BE2C (cell line): Measurements from ENCODE around the gene CABLES2.

Source experiments
- DNase-seq: peaks from one replicate; pipeline ENCODE4 v3.0.0-alpha.2; 2020
- H3K27me3 ChIP-seq: fragments of 250-450 bp; sonication (Bioruptor Pico); 2 replicates; pipeline ENCODE4 v1.5.1; 2020; ENCODE audit warnings: mild to moderate bottlenecking
- H3K36me3 ChIP-seq: fragments of 250-450 bp; sonication (Bioruptor Pico); 2 replicates; pipeline ENCODE4 v1.5.1; 2020; ENCODE audit warnings: mild to moderate bottlenecking
- H3K4me1 ChIP-seq: fragments of 250-450 bp; sonication (Bioruptor Pico); 2 replicates; pipeline ENCODE4 v1.5.1; 2020
- H3K4me3 ChIP-seq: 2 replicates; pipeline ENCODE4 v1.5.1; 2011; ENCODE audit warnings: low read depth, low read length
- H3K9me3 ChIP-seq: fragments of 250-450 bp; sonication (Bioruptor Pico); 2 replicates; pipeline ENCODE4 v1.5.1; 2020
- CTCF ChIP-seq: IDR thresholded peaks from 2 replicates; pipeline ENCODE4 v1.5.1; 2012; ENCODE audit warnings: mild to moderate bottlenecking, low read depth, low read length

The CABLES2 gene

GRCh38 chr20:62382306-62383198 lies 24.5 kb downstream of the CABLES2 start:
- Histone ChIP-seq H3K4me1 (0 out of 2 replicates have a peak, but pooled peaks cover 3% of the 10 kb centered on the region), H3K4me3 (no peak overlapping the region), H3K9me3 (no peaks in the 10 kb centered on the region), H3K27me3 (no peaks in the 10 kb centered on the region), H3K36me3 (peaks cover 5% of the 10 kb centered on the region)
- peak; percentile 88 for DNase-seq
- peak; percentile 97 for TF ChIP-seq CTCF

GRCh38 chr20:62381842-62382241 lies 25.2 kb downstream of the CABLES2 start:
- TF ChIP-seq CTCF = no peak
- Histone ChIP-seq H3K4me1 (peaks cover 10% of the 10 kb centered on the region), H3K27me3 (no peaks in the 10 kb centered on the region), H3K36me3 (peaks cover 3% of the 10 kb centered on the region; the same call in 1 of the 2 replicates), H3K4me3 (no peak overlapping the region), H3K9me3 (no peaks in the 10 kb centered on the region)
- DNase-seq = no peak

- no peaks in the 10 kb centered on the region for H3K9me3 ChIP-seq
- peaks cover 3% of the 10 kb centered on the region; the same call in 1 of the 2 replicates for H3K36me3 ChIP-seq
- DNase-seq = no peak
- TF ChIP-seq CTCF = no peak
- H3K27me3 ChIP-seq = no peaks in the 10 kb centered on the region
- peaks cover 15% of the 10 kb centered on the region for H3K4me1 ChIP-seq
- H3K4me3 ChIP-seq = no peak overlapping the region
Observed at GRCh38 chr20:62381202-62381797, 25.8 kb downstream of the CABLES2 start.

- no peak for TF ChIP-seq CTCF
- Histone ChIP-seq H3K9me3 (no peaks in the 10 kb centered on the region), H3K4me3 (no peak overlapping the region), H3K4me1 (peaks cover 21% of the 10 kb centered on the region), H3K36me3 (peaks cover 3% of the 10 kb centered on the region; the same call in 1 of the 2 replicates), H3K27me3 (no peaks in the 10 kb centered on the region)
- DNase-seq = no peak
Observed at GRCh38 chr20:62378215-62378614, 28.9 kb downstream of the CABLES2 start.

GRCh38 chr20:62377615-62378178 lies 29.4 kb downstream of the CABLES2 start:
- Histone ChIP-seq H3K36me3 (peaks cover 3% of the 10 kb centered on the region; the same call in 1 of the 2 replicates), H3K4me3 (no peak overlapping the region), H3K27me3 (no peaks in the 10 kb centered on the region), H3K4me1 (peaks cover 21% of the 10 kb centered on the region), H3K9me3 (no peaks in the 10 kb centered on the region)
- TF ChIP-seq CTCF = no peak
- DNase-seq = no peak

GRCh38 chr20:62377064-62377461 lies 30.0 kb downstream of the CABLES2 start:
- Histone ChIP-seq H3K9me3 (no peaks in the 10 kb centered on the region), H3K4me3 (no peak overlapping the region), H3K27me3 (no peaks in the 10 kb centered on the region), H3K36me3 (peaks cover 3% of the 10 kb centered on the region; the same call in 1 of the 2 replicates), H3K4me1 (peaks cover 18% of the 10 kb centered on the region)
- DNase-seq = no peak
- no peak for TF ChIP-seq CTCF
